H9 (cell line): ENCODE measurements around the gene LACRT. TPM values are rescaled to one million over a fixed set of nuclear protein-coding genes. Genes with fewer than 3 reads are reported as not detected.

ENCODE experiments used
- DNase-seq: peaks from one replicate; pipeline ENCODE4 v3.0.0-alpha.2; 2017
- H2AFZ ChIP-seq: one replicate; pipeline ENCODE4 v1.6.1; 2013; ENCODE audit warnings: mild to moderate bottlenecking, low read length, control low read depth, moderate library complexity
- H2AK5ac ChIP-seq: 2 replicates; pipeline ENCODE4 v1.6.1; 2013; ENCODE audit warnings: low read length, control low read depth, mixed read lengths; ENCODE audit not compliant: insufficient read length
- H2BK120ac ChIP-seq: one replicate; pipeline ENCODE4 v1.6.1; 2013; ENCODE audit warnings: low read depth, mild to moderate bottlenecking, low read length, control low read depth, inconsistent platforms; ENCODE audit not compliant: poor library complexity, severe bottlenecking
- H2BK12ac ChIP-seq: 2 replicates; pipeline ENCODE4 v1.6.1; 2013; ENCODE audit warnings: low read length, control low read depth, mixed read lengths, low read depth; ENCODE audit not compliant: insufficient read length
- H2BK15ac ChIP-seq: 2 replicates; pipeline ENCODE4 v1.6.1; 2013; ENCODE audit warnings: low read depth, low read length, control low read depth
- H2BK20ac ChIP-seq: one replicate; pipeline ENCODE4 v1.6.1; 2013; ENCODE audit warnings: low read depth, mild to moderate bottlenecking, low read length, control low read depth, inconsistent platforms; ENCODE audit not compliant: poor library complexity, severe bottlenecking
- H2BK5ac ChIP-seq: 2 replicates; pipeline ENCODE4 v1.6.1; 2013; ENCODE audit warnings: low read length, control low read depth, mixed read lengths; ENCODE audit not compliant: insufficient read length
- H3K14ac ChIP-seq: 2 replicates; pipeline ENCODE4 v1.6.1; 2013; ENCODE audit warnings: low read length, control low read depth; ENCODE audit not compliant: insufficient read depth
- H3K18ac ChIP-seq: 2 replicates; pipeline ENCODE4 v1.6.1; 2013; ENCODE audit warnings: low read depth, mild to moderate bottlenecking, mixed read lengths, low read length, control low read depth; ENCODE audit not compliant: insufficient read length
- H3K23ac ChIP-seq: 2 replicates; pipeline ENCODE4 v1.6.1; 2013; ENCODE audit warnings: low read length, control low read depth, mixed read lengths, low read depth; ENCODE audit not compliant: insufficient read length
- H3K23me2 ChIP-seq: 2 replicates; pipeline ENCODE4 v1.6.1; 2013; ENCODE audit warnings: low read depth, mild to moderate bottlenecking, mixed read lengths, low read length, control low read depth; ENCODE audit not compliant: insufficient read length, poor library complexity, severe bottlenecking
- H3K27ac ChIP-seq: 2 replicates; pipeline ENCODE4 v1.5.1; 2013; ENCODE audit warnings: low read length, control low read depth, mixed read lengths, low read depth; ENCODE audit not compliant: insufficient read length
- H3K27me3 ChIP-seq: 2 replicates; pipeline ENCODE4 v1.6.1; 2013; ENCODE audit warnings: low read length, control low read depth, inconsistent platforms; ENCODE audit not compliant: insufficient read depth
- H3K4ac ChIP-seq: 2 replicates; pipeline ENCODE4 v1.6.1; 2013; ENCODE audit warnings: low read depth, mild to moderate bottlenecking, control low read depth, inconsistent platforms, low read length, moderate library complexity
- H3K4me1 ChIP-seq: 2 replicates; pipeline ENCODE4 v1.6.1; 2013; ENCODE audit warnings: low read length, control low read depth, inconsistent platforms; ENCODE audit not compliant: insufficient read depth
- H3K4me2 ChIP-seq: 2 replicates; pipeline ENCODE4 v1.6.1; 2013; ENCODE audit warnings: low read length, control low read depth, mixed read lengths; ENCODE audit not compliant: insufficient read length, insufficient read depth
- H3K56ac ChIP-seq: 2 replicates; pipeline ENCODE4 v1.6.1; 2013; ENCODE audit warnings: low read depth, mild to moderate bottlenecking, mixed read lengths, low read length, control low read depth; ENCODE audit not compliant: insufficient read length
- H3K79me1 ChIP-seq: 2 replicates; pipeline ENCODE4 v1.6.1; 2013; ENCODE audit warnings: low read depth, mild to moderate bottlenecking, moderate library complexity, low read length, control low read depth, inconsistent platforms; ENCODE audit not compliant: insufficient read depth, poor library complexity, severe bottlenecking
- H3K79me2 ChIP-seq: 2 replicates; pipeline ENCODE4 v1.6.1; 2013; ENCODE audit warnings: low read length, control low read depth, inconsistent platforms; ENCODE audit not compliant: insufficient read depth
- H3K9ac ChIP-seq: 2 replicates; pipeline ENCODE4 v1.6.1; 2013; ENCODE audit warnings: low read length, control low read depth, mixed read lengths; ENCODE audit not compliant: insufficient read length; ENCODE audit errors: extremely low read depth
- H3K9me3 ChIP-seq: one replicate; pipeline ENCODE4 v1.6.1; 2013; ENCODE audit warnings: low read depth, low read length, inconsistent platforms; ENCODE audit not compliant: control insufficient read depth
- H3T11ph ChIP-seq: one replicate; pipeline ENCODE4 v1.6.1; 2013; ENCODE audit warnings: mild to moderate bottlenecking, low read length, control low read depth, inconsistent platforms
- H4K20me1 ChIP-seq: one replicate; pipeline ENCODE4 v1.6.1; 2013; ENCODE audit not compliant: control insufficient read depth, insufficient read length, insufficient read depth
- H4K5ac ChIP-seq: 2 replicates; pipeline ENCODE4 v1.6.1; 2013; ENCODE audit warnings: low read depth, mild to moderate bottlenecking, mixed read lengths, low read length, control low read depth; ENCODE audit not compliant: insufficient read length
- H4K8ac ChIP-seq: replicated peaks from 2 replicates; pipeline ENCODE4 v1.6.1; 2013; ENCODE audit warnings: low read length, control low read depth, mixed read lengths, low read depth; ENCODE audit not compliant: insufficient read length
- H4K91ac ChIP-seq: 2 replicates; pipeline ENCODE4 v1.6.1; 2013; ENCODE audit warnings: low read depth, mild to moderate bottlenecking, moderate library complexity, mixed read lengths, low read length, control low read depth; ENCODE audit not compliant: insufficient read length
- H3K27ac Mint-ChIP-seq, 3 experiments: 2 replicates in 2 of 3; 3 replicates in 1 of 3; pipeline ENCODE4 v1.8.0; 2020 to 2021; ENCODE audit warnings: mixed read lengths in 3 of 3, mild to moderate bottlenecking in 1 of 3, moderate library complexity in 1 of 3
- H3K27me3 Mint-ChIP-seq: 2 replicates; pipeline ENCODE4 v1.8.0; 2021; ENCODE audit warnings: low read depth, mild to moderate bottlenecking, moderate library complexity, mixed read lengths
- H3K36me3 Mint-ChIP-seq, 3 experiments: 2 replicates in 2 of 3; 3 replicates in 1 of 3; pipeline ENCODE4 v1.8.0; 2020 to 2021; ENCODE audit warnings: low read depth in 3 of 3, mixed read lengths in 3 of 3; ENCODE audit not compliant: insufficient read depth in 1 of 3
- H3K4me1 Mint-ChIP-seq, 2 experiments: 2 replicates each; pipeline ENCODE4 v1.8.0; 2020; ENCODE audit warnings: mixed read lengths in 2 of 2
- H3K4me3 Mint-ChIP-seq, 2 experiments: 2 replicates in 1 of 2; 3 replicates in 1 of 2; pipeline ENCODE4 v1.8.0; 2020 to 2021; ENCODE audit warnings: mild to moderate bottlenecking in 2 of 2, mixed read lengths in 2 of 2, moderate library complexity in 1 of 2
- H3K9me3 Mint-ChIP-seq, 2 experiments: 2 replicates in 1 of 2; 3 replicates in 1 of 2; pipeline ENCODE4 v1.8.0; 2020; ENCODE audit warnings: mild to moderate bottlenecking in 2 of 2, mixed read lengths in 2 of 2, moderate library complexity in 1 of 2
- WGBS: extraction: QIAGEN DNeasy Blood & Tissue Kit; methylation state at CpG from one replicate; pipeline ENCODE4 v1.1.7; 2013; ENCODE audit warnings: missing lambda C conversion rate, low lambda C conversion rate, mixed read lengths; ENCODE audit not compliant: insufficient read length; ENCODE audit errors: extremely low coverage; 5-methylcytosine and 5-hydroxymethylcytosine counted together
- total RNA-seq: library from RNA; stranded (reverse); gene quantifications from 2 replicates; pipeline ENCODE4 v1.2.1, GENCODE V29; 2021
- TF ChIP-seq, protein P1 (sequence below): fragments of 200-600 bp; sonication (generic); conservative IDR thresholded peaks from 3 replicates; pipeline ENCODE4 v1.8.0; 2021; ENCODE audit warnings: antibody characterized with exemption, mild to moderate bottlenecking

Gene LACRT
- total RNA-seq, 1 experiment from 2014 or later, result not detected

GRCh38 chr12:54641554-54641953, 6.9 kb upstream of the LACRT start:
- Histone ChIP-seq H2BK15ac (no peak overlapping the region), H2BK5ac (no peak overlapping the region), H3K27me3 (no peaks in the 10 kb centered on the region), H2AFZ (no peak overlapping the region), H3K23me2 (no peaks in the 10 kb centered on the region), H4K5ac (no peak overlapping the region), H3K4me2 (no peak overlapping the region), H4K8ac (no peak overlapping the region), H3K79me2 (no peaks in the 10 kb centered on the region), H3K4ac (no peak overlapping the region), H3K4me1 (no peaks in the 10 kb centered on the region), H2BK12ac (no peak overlapping the region), H4K20me1 (no peaks in the 10 kb centered on the region), H3K23ac (no peak overlapping the region), H2BK120ac (no peak overlapping the region), H3K79me1 (no peaks in the 10 kb centered on the region), H3T11ph (no peak overlapping the region), H3K56ac (no peak overlapping the region), H2AK5ac (no peak overlapping the region), H4K91ac (no peak overlapping the region), H2BK20ac (no peak overlapping the region), H3K18ac (no peak overlapping the region), H3K9ac (no peak overlapping the region), H3K14ac (no peak overlapping the region), H3K9me3 (no peaks in the 10 kb centered on the region), H3K27ac (no peak overlapping the region)
- no peak overlapping the region for H3K4me3 Mint-ChIP-seq
- WGBS, result no CpG with 5 or more reads among the region's 1 CpG
- H3K27me3 Mint-ChIP-seq, result peaks cover 35% of the 10 kb centered on the region
- TF ChIP-seq, protein P1, sequence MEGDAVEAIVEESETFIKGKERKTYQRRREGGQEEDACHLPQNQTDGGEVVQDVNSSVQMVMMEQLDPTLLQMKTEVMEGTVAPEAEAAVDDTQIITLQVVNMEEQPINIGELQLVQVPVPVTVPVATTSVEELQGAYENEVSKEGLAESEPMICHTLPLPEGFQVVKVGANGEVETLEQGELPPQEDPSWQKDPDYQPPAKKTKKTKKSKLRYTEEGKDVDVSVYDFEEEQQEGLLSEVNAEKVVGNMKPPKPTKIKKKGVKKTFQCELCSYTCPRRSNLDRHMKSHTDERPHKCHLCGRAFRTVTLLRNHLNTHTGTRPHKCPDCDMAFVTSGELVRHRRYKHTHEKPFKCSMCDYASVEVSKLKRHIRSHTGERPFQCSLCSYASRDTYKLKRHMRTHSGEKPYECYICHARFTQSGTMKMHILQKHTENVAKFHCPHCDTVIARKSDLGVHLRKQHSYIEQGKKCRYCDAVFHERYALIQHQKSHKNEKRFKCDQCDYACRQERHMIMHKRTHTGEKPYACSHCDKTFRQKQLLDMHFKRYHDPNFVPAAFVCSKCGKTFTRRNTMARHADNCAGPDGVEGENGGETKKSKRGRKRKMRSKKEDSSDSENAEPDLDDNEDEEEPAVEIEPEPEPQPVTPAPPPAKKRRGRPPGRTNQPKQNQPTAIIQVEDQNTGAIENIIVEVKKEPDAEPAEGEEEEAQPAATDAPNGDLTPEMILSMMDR, result no peak
- no peaks in the 10 kb centered on the region for H3K9me3 Mint-ChIP-seq
- H3K27ac Mint-ChIP-seq, result no peak overlapping the region
- H3K36me3 Mint-ChIP-seq, result no peaks in the 10 kb centered on the region; a peak in 1 of 7 replicates
- no peak for DNase-seq
- no peaks in the 10 kb centered on the region for H3K4me1 Mint-ChIP-seq
